Tibial nerve (tissue), 4 donors: ENCODE measurements around the gene CEP85. TPM values are rescaled to one million over a fixed set of nuclear protein-coding genes. Genes with fewer than 3 reads are reported as not detected.

Experiments used
- DNase-seq, 2 donors: peaks; one replicate each; pipeline ENCODE4 v3.0.0-alpha.2; 2019; ENCODE audit warnings: low spot score in 2 of 2
- H3K27ac ChIP-seq, 4 donors: fragments of 200-600 bp; sonication (generic) in 3 of 4; one replicate each; pipeline ENCODE4 v1.5.1; 2017 to 2019; ENCODE audit warnings: mild to moderate bottlenecking in 1 of 4
- H3K27me3 ChIP-seq, 2 donors: fragments of 200-600 bp; sonication (generic) in 1 of 2; one replicate each; pipeline versions ENCODE4 v1.5.1 to v1.6.0; 2017 to 2019
- H3K36me3 ChIP-seq, 3 donors: fragments of 200-600 bp; sonication (generic); one replicate each; pipeline ENCODE4 v1.5.1; 2018 to 2019
- H3K4me1 ChIP-seq, 4 donors: fragments of 200-600 bp; sonication (generic) in 3 of 4; one replicate each; pipeline ENCODE4 v1.5.1; 2017 to 2019
- H3K4me3 ChIP-seq, 4 donors: fragments of 200-600 bp; sonication (generic) in 3 of 4; one replicate each; pipeline ENCODE4 v1.5.1; 2017 to 2019; ENCODE audit warnings: mild to moderate bottlenecking in 1 of 4, moderate library complexity in 1 of 4
- H3K9me3 ChIP-seq, 4 donors: fragments of 200-600 bp; sonication (generic) in 3 of 4; one replicate each; pipeline ENCODE4 v1.5.1; 2017 to 2019
- EP300 ChIP-seq, 2 donors: sonication (generic); formaldehyde crosslinking; IDR thresholded peaks; one replicate each; pipeline ENCODE4 v1.6.1; 2017; ENCODE audit warnings: antibody characterized with exemption in 2 of 2, mild to moderate bottlenecking in 1 of 2
- POLR2A ChIP-seq, 2 donors: fragments of 450-650 bp; IDR thresholded peaks; one replicate each; pipeline ENCODE4 v1.6.1; 2017; ENCODE audit warnings: antibody characterized with exemption in 2 of 2, mild to moderate bottlenecking in 2 of 2, moderate library complexity in 2 of 2
- WGBS, 2 donors: methylation state at CpG; one replicate each; pipeline ENCODE4 v1.1.5; 2018; 5-methylcytosine and 5-hydroxymethylcytosine counted together
- total RNA-seq, 4 donors: library from RNA; depleted of rRNA; stranded (reverse); fragments of >200 nt; gene quantifications; one replicate each; pipeline ENCODE4 v1.1.0, GENCODE V29; 2016
- TF ChIP-seq, protein P1 (sequence below), 5 experiments: fragments of 200-600 bp in 3 of 5; fragments of 450-650 bp in 2 of 5; sonication (generic) in 3 of 5; IDR thresholded peaks; one replicate each; pipeline ENCODE4 v1.5.1; 2016 to 2019; ENCODE audit warnings: antibody characterized with exemption in 5 of 5, mild to moderate bottlenecking in 3 of 5, moderate library complexity in 2 of 5

Gene CEP85
- total RNA-seq, 4 donors from 2014 or later = 14.9 to 23.7 (median 20.0) TPM

DNA sequence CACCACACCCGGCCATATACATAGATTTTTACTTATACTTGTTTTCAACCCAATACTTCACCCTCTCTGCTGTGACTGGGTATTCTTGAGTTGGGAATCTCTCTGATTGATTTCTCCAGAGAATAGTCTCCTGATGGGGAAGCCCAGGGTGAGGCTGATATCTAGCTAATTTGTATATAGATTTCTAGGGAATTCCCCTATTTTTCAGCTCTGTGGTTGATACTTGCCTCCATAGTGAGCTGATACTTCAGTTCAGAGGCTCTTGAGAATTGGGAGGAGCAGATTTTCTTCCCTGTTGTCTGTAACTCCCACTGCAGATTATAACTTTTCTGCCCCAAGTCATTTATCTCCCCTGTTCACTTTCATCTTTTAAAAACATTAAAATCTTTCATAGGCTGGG, 31.4 kb downstream of the CEP85 start:
- Histone ChIP-seq H3K4me1 (no peaks in the 10 kb centered on the region), H3K9me3 (peaks cover 0 to 5% (median 0%) of the 10 kb centered on the region in 4 donors), H3K36me3 (peaks cover 0 to 70% (median 4%) of the 10 kb centered on the region in 3 donors), H3K4me3 (no peak overlapping the region), H3K27ac (no peak overlapping the region), H3K27me3 (no peaks in the 10 kb centered on the region)
- no peak for TF ChIP-seq POLR2A (IDR thresholded peaks at IDR 0.05)
- TF ChIP-seq EP300 (IDR thresholded peaks at IDR 0.05) = no peak
- TF ChIP-seq, protein P1, sequence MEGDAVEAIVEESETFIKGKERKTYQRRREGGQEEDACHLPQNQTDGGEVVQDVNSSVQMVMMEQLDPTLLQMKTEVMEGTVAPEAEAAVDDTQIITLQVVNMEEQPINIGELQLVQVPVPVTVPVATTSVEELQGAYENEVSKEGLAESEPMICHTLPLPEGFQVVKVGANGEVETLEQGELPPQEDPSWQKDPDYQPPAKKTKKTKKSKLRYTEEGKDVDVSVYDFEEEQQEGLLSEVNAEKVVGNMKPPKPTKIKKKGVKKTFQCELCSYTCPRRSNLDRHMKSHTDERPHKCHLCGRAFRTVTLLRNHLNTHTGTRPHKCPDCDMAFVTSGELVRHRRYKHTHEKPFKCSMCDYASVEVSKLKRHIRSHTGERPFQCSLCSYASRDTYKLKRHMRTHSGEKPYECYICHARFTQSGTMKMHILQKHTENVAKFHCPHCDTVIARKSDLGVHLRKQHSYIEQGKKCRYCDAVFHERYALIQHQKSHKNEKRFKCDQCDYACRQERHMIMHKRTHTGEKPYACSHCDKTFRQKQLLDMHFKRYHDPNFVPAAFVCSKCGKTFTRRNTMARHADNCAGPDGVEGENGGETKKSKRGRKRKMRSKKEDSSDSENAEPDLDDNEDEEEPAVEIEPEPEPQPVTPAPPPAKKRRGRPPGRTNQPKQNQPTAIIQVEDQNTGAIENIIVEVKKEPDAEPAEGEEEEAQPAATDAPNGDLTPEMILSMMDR (IDR thresholded peaks at IDR 0.05) = no peak
- 100% methylated on average over 1 of the region's 1 CpG for WGBS, 2 donors
- DNase-seq = no peak

DNA sequence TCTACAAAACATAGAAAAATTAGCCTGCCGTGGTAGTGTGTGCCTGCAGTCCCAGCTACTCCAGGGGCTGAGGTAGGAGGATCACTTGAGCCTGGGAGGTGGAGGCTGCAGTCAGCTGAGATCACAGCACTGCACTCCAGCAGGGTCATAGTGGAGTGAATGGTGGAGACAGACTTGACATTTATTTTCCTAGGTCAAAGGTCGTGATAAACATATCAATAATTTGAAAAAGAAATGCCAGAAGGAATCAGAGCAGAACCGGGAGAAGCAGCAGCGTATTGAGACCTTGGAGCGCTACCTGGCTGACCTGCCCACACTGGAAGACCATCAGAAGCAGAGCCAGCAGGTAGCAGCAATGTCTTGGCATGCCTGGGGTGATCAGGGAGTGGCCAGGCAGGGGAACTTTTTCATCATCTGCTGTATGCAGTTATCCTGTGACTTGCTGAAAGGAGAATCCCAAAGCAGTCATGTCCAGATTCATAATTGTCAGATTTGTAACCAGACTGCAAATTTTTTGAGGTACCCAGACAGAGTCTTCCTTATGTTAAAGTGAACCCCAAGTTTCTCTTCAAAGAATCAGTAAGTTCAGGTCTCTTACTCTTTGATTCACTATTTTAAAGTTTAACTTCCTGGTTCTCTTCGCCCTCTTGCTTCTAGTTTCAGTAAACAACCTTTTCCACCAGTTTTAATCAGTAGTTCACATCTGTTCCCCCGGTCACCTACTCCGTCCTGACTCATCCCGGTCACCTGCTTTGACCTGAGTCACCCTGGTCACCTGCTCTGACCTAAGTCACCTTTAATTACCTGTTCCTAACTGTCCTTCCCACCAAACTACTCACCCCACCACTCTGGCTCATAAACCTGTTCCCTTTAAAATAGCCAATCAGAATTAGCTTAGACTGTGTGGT, 34.5 kb downstream of the CEP85 start:
- Histone ChIP-seq H3K27ac (no peak overlapping the region), H3K4me1 (no peaks in the 10 kb centered on the region), H3K27me3 (no peaks in the 10 kb centered on the region), H3K36me3 (peaks cover 0 to 56% (median 4%) of the 10 kb centered on the region in 3 donors), H3K4me3 (no peak overlapping the region), H3K9me3 (peaks cover 0 to 5% (median 0%) of the 10 kb centered on the region in 4 donors)
- TF ChIP-seq POLR2A (IDR thresholded peaks at IDR 0.05) = no peak
- TF ChIP-seq EP300 (IDR thresholded peaks at IDR 0.05) = no peak
- TF ChIP-seq, protein P1 (IDR thresholded peaks at IDR 0.05) = no peak
- no peak for DNase-seq
- WGBS, 2 donors = 91 to 95% methylated on average over 9 of the region's 9 CpGs

DNA sequence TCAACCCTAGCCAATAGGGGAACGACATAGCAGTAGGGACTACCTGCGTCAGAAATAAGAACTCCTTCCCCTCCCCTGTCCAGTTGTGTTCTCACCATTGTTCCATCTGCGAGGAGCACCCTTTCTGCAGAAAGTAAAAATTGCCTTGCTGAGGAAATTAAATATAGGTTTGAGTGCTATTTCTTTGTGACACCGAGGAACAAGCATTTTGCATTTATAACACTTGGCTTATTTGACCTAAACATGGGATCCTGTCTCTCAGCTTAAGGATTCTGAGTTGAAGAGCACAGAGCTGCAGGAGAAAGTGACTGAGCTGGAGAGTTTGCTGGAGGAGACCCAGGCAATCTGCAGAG, 35.2 kb downstream of the CEP85 start:
- H3K9me3 ChIP-seq = peaks cover 0 to 5% (median 0%) of the 10 kb centered on the region in 4 donors
- no peak overlapping the region for H3K27ac ChIP-seq
- 97 to 99% methylated on average over 4 of the region's 4 CpGs for WGBS, 2 donors
- TF ChIP-seq EP300 (IDR thresholded peaks at IDR 0.05) (no peak), POLR2A (IDR thresholded peaks at IDR 0.05) (no peak)
- TF ChIP-seq, protein P1 (IDR thresholded peaks at IDR 0.05) = no peak
- peaks cover 0 to 52% (median 4%) of the 10 kb centered on the region in 3 donors for H3K36me3 ChIP-seq
- no peaks in the 10 kb centered on the region for H3K27me3 ChIP-seq
- H3K4me3 ChIP-seq = no peak overlapping the region
- DNase-seq = no peak
- H3K4me1 ChIP-seq = no peaks in the 10 kb centered on the region

DNA sequence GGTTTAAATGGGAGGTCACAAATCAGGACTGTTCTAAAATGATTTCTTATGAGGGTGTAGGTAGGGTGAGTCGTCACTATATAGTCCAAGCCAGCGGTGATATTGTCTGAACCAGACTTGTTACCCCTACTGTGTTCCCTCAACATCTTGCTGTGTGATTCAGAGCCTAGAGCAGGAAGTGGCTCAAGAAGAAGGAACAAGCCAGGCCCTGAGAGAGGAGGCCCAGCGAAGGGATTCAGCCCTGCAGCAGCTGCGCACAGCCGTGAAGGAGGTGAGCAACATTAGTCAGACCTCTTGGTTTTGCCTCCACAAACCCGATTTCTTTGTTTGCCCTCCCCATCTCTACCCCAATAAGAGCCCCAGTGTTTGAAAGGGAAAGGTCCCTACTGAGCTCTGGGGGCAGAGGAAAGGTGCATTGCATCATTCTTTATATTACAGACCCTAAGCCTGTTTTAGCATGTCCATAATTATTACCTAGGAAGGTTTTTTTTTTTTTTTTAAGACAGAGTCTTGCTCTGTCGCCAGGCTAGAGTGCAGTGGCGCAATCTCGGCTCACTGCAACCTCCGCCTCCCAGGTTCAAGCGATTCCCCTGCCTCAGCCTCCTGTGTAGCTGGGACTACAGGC, 40.9 kb downstream of the CEP85 start:
- Histone ChIP-seq H3K4me1 (peaks cover 0 to 49% (median 44%) of the 10 kb centered on the region in 4 donors), H3K9me3 (no peaks in the 10 kb centered on the region), H3K27ac (peak overlapping the region in 3 of 4 donors; percentile 96 to 99 (median 97)), H3K27me3 (no peaks in the 10 kb centered on the region), H3K4me3 (no peak overlapping the region), H3K36me3 (peaks cover 0 to 29% (median 0%) of the 10 kb centered on the region in 3 donors)
- 79 to 86% methylated on average over 11 of the region's 11 CpGs for WGBS, 2 donors
- TF ChIP-seq EP300 (IDR thresholded peaks at IDR 0.05) = no peak
- TF ChIP-seq POLR2A (IDR thresholded peaks at IDR 0.05) = no peak
- TF ChIP-seq, protein P1 (IDR thresholded peaks at IDR 0.05) = no peak
- no peak for DNase-seq
